HTERT RPE-1 (cell line): ENCODE data around the gene MZB1.

Source experiments
- in situ Hi-C: fragments of 300-500 bp; cut with MboI; formaldehyde crosslinking; loops from 4 replicates; pipeline ENCODE4 v1.14.3; 2020; ENCODE audit warnings: low sequenced_read_pairs

Gene MZB1

DNA sequence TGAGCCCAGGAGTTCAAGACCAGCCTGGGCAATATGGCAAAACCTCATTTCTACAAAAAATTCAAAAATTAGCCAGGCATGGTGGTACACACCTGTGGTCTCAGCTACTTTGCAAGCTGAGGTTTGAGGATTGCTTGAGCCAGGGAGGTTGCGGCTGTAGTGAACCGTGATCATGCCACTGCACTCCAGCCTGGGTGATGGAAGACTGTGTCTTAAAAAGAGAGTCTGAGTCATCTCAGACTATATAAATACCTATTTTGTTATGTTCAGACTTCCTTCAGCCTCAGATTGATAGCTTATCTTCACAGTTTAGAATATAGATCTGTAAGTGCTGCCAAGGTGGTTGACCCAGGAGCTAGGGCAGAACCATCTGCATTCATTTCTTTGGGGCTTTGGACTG is 49.7 kb downstream of the MZB1 start:
- in situ Hi-C loops, result no loop called here
